Loucy (cell line): ENCODE measurements around the gene GRIN3B.

ENCODE experiments used
- CTCF ChIP-seq: fragments of 200-600 bp; sonication (generic); conservative IDR thresholded peaks from 2 replicates; pipeline ENCODE4 v1.5.1; 2014; ENCODE audit warnings: mild to moderate bottlenecking, antibody characterized with exemption, low read length
- EZH2phosphoT487 ChIP-seq: fragments of 200-600 bp; IDR thresholded peaks from 2 replicates; pipeline ENCODE4 v1.6.1; 2018; ENCODE audit warnings: antibody characterized with exemption, mild to moderate bottlenecking, moderate library complexity, borderline replicate concordance

- TF ChIP-seq CTCF = no peak
- no peak for TF ChIP-seq EZH2phosphoT487
These were observed 27.4 kb downstream of the GRIN3B start for GRCh38 chr19:1027650-1028061.
